ENCODE results near the gene LEP.

Gene LEP

DNA sequence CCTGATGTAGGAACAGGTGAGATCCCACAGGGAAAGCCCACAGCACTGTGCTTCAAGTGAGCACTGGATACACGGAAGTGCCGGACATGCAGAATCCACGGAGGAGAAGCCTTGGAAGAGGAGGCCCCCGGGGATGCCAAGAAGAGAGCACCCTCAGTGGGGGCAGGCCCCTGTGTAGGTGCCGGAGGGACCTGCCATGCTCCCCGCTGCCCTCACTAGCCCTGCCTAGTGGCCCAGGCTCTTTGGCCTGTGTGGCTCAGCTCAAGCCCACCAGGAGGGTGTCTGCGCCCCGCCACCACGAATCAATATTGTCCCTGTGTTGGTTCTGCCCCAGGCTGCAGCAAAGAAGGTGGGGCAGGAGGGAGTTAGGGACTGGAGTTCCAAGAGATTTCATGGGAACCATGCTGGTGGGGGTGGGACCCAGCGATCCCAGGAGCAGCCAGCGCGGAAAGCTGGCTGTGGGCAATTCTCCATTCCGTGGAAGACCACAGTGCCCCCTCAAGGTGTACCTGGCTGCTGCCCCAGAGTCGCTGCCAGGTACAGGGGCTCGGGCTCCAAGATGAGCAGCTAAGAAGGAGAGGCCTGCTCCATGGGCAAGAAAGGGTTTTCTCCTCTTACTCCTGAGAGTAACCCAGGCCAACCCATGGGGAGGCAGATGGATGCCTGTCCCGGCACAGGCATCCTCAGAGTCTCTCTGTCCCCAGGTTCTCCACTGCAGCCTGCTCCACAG is 34.9 kb upstream of the LEP start:
- TF ChIP-seq, protein P1, sequence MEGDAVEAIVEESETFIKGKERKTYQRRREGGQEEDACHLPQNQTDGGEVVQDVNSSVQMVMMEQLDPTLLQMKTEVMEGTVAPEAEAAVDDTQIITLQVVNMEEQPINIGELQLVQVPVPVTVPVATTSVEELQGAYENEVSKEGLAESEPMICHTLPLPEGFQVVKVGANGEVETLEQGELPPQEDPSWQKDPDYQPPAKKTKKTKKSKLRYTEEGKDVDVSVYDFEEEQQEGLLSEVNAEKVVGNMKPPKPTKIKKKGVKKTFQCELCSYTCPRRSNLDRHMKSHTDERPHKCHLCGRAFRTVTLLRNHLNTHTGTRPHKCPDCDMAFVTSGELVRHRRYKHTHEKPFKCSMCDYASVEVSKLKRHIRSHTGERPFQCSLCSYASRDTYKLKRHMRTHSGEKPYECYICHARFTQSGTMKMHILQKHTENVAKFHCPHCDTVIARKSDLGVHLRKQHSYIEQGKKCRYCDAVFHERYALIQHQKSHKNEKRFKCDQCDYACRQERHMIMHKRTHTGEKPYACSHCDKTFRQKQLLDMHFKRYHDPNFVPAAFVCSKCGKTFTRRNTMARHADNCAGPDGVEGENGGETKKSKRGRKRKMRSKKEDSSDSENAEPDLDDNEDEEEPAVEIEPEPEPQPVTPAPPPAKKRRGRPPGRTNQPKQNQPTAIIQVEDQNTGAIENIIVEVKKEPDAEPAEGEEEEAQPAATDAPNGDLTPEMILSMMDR (IDR thresholded peaks at IDR 0.05; ENCODE audit: insufficient read depth, missing control alignments), result no peak
- no peak for FAIRE-seq
- no peak for DNase-seq (ENCODE audit: insufficient read length, low spot score)

DNA sequence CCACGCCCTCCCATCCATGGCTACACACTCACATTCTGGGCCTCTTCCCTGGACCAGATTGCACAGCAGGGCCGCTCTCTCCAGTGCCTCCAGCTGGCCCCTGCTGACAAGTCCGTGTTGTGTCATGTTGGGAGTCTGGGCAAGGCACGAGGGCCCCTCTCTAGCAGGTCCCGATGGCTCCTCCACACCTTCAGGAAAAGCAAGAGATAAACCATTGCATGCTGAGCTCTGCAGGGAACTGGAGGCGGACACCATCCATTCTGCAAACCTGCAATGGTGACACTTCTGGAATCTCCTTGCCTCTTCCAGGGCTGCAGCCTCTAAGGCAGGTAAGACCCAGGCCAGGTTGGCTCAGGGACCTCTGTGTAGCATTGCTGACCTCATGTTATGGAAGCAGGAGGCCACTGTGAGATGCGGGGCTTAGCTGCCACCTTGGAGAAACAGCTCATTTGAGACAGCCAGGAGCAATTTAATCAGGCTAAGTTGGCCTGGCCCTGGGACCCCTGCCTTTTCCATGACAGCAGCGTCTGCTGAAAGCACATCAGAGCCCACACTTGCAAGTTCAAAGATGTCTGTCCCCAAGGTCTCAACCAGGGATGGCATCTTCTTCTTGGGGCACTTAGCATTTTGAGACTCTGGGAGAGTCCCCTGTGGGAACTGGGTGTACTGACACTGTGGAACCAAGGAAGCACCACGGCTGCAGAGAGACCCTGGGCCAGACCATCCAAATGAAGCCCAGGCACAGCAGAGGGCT is 34.2 kb upstream of the LEP start:
- no peak for DNase-seq (ENCODE audit: insufficient read length, low spot score)
- TF ChIP-seq, protein P1 (IDR thresholded peaks at IDR 0.05; ENCODE audit: insufficient read depth, missing control alignments), result no peak
- FAIRE-seq, result no peak

DNA sequence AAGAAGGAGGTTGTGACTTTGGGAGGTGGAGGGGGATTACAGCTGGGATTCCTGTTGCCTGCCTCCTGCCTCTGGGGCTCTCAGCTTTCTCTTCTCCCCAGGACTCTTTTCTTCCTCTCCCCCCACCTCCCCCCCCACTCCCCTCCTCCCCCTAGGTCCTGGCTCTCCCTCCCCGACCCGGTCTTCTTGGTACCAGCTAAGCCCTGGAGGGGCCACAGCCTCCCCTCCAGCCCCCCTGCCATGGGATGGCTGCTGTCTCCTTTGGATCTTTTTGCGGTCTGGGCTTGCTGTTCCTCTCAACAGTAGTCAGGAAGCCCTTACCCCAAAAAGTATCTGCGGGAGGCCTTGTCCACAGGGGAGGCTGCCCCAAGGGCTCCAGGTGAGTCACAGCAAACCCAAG is 33.5 kb upstream of the LEP start:
- FAIRE-seq (no peak), DNase-seq (ENCODE audit: insufficient read length, low spot score) (no peak)
- TF ChIP-seq, protein P1 (IDR thresholded peaks at IDR 0.05; ENCODE audit: insufficient read depth, missing control alignments), result no peak

DNA sequence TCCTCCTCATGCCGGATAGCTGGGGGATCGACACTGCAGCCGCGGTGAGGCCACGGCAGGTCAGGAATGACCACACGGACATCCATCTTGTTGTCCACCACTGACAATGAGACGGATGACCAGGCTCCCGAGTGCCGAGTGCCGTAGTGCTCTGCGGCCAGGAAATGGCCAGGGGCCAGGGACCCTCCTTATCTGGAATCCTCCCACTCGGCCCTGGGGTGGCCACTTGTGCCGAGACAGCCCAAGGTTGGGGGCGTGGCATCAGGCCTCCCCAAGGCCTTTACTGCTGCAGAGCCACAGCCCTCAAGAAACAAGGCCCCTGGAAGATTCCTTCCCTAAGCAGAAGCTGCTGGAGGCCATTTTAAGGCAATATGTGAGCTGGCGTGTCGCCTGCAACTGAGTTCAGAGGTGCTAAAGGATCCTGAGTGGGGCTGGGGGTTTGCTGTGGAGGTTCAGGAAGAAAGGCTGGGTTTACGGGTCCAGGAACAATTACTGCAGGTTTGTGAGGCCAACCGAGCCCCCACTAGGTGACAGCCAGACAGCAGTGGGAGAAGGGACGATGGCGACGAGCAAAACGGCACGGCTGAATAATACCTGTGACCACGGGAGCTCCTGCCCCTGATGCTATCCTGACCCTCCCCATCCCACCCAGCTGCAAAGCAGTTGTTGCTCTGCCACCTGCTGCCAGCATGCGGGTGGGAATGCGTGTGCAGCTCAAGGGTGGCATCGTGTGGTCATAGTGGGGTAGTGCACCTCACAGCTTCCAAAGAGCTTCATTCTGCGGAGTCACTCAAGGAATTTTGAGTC is 31.6 kb upstream of the LEP start:
- TF ChIP-seq, protein P1 (IDR thresholded peaks at IDR 0.05; ENCODE audit: insufficient read depth, missing control alignments), result peak; percentile 100
- peak; percentile 77 for DNase-seq (ENCODE audit: insufficient read length, low spot score)
- peak; percentile 76 for FAIRE-seq

DNA sequence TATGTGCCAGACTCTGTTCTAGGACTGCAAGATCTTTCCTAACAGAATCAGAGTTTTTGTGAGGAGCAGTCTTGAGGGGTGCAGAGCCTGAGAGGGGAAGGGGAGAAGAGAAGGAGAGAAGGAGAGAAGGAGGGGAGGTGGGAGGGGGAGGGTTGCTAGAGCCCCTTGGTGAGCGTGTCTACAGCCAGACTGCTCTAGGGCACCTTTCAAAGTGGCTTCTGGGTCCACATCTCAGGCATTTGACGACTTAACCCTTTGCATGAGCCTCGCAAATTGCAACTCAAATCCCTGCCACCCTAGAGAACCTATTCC is 31.1 kb upstream of the LEP start:
- FAIRE-seq (no peak), DNase-seq (ENCODE audit: insufficient read length, low spot score) (no peak)
- TF ChIP-seq, protein P1 (IDR thresholded peaks at IDR 0.05; ENCODE audit: insufficient read depth, missing control alignments), result no peak

DNA sequence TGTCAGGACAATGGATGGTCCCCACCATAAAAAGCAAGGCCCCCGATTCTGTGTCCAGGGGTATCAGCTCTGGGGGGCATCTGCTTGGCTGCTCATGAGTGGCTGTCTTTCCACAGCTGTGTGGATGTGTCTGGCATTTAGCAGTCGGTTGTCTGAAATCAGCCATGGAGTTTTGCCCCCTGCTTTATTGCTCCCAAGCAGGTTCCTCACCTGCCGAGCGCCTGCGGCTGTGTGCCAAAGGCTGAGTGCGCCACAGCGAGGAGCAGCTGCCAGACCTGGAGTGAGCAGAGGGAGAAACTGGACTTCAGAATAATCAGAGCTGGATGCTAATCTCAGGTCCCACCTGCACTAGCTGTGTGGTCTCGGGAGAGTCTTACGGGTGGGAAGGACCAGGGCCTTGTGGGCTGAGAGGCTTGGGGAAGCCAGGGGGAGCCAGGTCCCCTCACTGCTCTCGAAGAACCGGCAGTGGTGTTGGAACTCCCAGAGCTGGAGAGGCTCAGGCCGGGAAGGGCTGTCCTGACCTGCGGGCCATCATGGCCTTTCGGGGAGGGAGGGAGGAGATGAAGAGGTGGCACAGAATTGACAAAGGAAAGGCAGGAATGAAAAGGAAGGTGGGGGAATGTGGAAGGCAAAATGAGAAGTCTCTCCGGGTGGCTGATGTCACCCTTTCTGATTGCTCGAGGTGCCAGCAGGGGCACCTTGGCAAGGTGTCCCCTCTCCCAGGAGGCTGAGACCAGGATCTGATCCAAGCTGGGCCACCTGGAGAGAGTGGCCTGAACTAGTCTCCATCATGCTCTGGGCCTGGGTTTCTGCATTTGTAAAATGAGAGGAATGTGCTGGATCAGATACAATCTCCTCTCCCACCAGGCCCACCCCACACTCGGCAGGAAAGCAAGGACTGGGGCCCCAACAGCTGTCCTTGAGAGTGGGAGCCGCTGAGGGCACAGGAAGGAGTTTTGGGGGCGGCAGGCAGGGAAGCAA is 30.2 kb upstream of the LEP start:
- TF ChIP-seq, protein P1 (IDR thresholded peaks at IDR 0.05; ENCODE audit: insufficient read depth, missing control alignments), result no peak
- no peak for DNase-seq (ENCODE audit: insufficient read length, low spot score)
- FAIRE-seq, result no peak

Measured in D721Med (cell line).